ENCODE data around the gene MDH2. TPM values are rescaled to one million over a fixed set of nuclear protein-coding genes. Genes with fewer than 3 reads are reported as not detected.
"Not testable (repeated sequence)": the region's sequence is repeated elsewhere in the genome, so short reads cannot be mapped to it uniquely, and the experiment has no call there.

The MDH2 gene
- total RNA-seq, 1 experiment from 2014 or later = 221 TPM

DNA sequence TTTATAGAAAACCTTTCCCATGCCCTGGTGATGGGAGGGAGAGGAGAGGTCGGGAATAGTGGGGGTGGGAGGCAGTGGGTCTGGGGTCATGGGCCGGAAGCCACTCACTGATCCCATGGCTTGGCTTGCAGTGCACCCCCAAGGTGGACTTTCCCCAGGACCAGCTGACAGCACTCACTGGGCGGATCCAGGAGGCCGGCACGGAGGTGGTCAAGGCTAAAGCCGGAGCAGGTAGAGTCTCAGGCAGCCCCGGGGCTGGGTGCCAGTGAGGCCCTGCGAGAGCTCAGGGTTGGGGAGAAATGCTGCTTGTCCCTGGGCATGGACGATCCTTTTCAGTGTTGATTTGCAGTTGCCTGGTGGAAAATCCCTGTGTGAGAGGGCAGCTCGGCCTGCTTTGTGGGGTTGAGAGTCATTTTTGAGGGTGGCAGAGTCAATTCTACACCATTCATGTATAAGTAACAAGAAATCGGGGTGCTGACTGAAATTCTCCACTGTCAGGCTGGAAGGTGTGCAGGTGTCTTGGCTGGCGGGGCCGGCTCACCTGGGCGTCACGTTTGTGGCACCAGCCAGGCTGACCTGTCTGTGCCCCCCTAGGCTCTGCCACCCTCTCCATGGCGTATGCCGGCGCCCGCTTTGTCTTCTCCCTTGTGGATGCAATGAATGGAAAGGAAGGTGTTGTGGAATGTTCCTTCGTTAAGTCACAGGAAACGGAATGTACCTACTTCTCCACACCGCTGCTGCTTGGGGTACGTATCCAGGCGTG is 16.5 kb downstream of the MDH2 start:
- DNase-seq (ENCODE audit: low read depth) = no peak
- in situ Hi-C loops (cut with HindIII; ENCODE audit: low pct_unique_long_range_greater_than_20kb, low sequenced_read_pairs) = no loop called here

DNA sequence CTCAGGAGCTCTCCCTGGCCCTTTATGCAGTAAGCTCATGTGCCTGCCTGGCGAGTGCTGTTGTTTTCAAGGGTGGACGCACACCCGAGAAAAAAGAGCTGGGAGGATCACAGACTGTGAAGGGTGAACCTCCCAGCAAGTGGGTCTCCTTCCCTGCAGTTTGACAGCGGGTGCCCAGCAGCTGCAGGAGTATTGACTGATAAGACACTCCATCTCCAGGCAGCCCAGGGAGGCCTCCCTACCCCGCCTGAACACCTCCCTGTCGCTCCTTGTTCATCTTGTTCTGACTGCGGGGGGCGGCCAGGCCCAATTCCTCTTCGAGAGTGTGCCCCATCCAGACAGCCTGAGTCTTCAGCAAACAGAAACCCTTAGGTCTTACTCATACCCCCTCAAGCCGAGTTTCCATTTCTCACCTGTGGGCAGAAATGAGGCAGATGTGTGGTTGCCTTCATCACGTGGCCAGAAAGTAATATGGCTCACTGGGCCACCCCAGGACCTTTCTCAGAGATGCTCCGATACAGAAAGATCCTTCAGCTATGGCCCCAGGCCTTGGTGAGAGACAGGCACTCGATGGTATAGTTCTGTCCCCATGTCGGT is 17.2 kb downstream of the MDH2 start:
- DNase-seq (ENCODE audit: low read depth) = no peak
- in situ Hi-C loops (cut with HindIII; ENCODE audit: low pct_unique_long_range_greater_than_20kb, low sequenced_read_pairs) = no loop called here

DNA sequence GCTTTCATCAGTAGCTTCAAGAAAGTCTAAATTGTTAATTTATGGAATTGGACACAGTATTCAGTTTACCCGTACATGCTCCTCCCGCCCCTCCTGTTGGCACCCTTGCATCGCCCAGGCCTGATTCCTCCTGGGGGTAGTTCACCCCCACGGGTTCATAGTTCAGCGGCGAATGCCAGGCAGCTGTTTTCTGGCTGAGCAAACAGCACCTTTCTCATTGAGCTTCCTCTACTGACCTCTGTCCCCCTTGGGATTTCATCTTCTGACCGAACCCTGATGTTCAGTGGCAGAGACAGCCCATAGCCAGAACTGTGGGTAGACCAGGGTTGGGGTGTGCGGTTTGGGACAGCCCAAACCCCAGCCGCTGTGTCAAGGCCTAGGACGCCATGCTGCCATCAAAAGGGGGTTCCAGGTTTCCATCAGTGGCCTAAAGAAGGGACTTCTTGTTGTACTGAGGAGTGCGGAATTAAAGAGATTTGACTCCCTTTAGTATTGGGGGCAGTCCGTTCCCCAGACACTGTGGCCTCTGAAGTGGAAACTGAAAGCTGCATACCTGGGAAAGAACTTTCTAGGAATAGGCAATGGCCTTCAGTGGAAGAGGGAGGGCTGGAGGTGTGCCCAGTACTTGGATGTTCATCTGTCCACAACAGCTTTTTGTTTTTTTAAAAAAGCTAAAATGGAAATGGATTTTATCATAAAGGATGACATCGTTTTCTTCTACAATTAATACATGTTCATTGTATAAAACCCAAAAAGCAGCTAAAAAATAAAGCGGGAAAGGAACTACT is 19.0 kb downstream of the MDH2 start:
- DNase-seq (ENCODE audit: low read depth) = no peak
- in situ Hi-C loops (cut with HindIII; ENCODE audit: low pct_unique_long_range_greater_than_20kb, low sequenced_read_pairs) = no loop called here

DNA sequence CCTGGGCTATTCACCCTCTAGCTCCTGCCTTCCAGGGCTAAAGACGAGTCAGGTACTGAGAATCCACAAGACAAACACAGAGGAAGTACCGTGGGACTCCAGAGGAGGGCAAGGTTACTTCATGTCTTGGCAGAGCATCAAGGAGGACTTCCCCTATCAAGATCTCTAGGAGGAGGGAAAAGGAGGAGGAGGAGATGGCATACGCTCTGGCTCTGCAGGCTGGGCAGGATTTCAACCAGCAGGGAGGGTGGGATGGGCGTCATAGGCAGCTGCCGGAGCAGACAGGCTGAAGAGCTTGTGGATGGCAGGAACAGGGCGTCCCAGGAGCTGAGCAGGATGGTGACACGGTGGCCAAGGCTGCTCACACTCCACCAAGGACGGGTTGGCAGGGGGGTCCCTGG is 21.3 kb downstream of the MDH2 start:
- peak; percentile 92 for DNase-seq (ENCODE audit: low read depth)
- in situ Hi-C loops (cut with HindIII; ENCODE audit: low pct_unique_long_range_greater_than_20kb, low sequenced_read_pairs) = no loop called here

DNA sequence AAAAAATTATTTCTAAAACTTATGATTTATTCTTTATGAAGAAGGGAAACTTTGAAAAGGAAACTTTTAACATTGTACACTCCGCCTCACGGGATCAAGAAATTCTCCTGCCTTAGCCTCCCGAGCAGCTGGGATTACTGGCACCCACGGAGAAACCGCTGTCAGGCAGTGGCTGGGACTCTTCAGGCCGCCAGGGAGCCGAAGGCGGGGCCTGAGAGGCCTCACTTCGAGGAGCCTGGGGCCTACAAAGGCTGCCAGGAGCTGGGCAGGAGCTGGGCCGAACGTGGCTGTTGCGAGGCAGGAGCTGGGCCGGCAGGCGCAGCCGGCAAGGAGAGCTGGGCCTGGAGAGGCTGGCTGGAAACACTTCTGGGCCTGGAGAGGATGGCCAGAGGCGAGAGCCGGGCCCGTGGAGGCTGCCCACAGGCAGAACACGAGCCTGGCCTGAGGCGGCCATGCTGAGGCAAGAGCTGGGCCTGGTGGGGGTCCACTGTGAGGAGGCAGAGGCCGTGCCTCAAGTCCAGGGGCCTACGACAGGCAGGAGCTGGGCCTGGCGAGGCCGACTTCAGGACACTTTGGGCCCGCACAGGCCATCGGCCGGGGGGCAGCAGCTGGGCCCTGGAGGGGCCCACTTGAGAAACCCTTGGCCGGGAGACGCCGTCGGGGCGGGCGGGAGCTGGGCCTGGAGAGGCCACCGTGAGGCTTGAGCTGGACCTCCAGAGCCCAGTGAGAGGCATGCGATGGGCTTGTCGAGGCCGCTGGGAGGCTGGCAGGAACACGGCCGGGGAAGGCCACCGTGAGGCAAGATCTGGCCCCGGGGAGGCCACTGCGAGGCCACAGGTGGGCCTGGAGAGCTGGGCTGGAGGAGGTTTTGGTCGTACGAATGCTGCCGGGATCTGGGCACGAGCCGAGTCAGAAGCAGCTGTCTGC is 23.7 kb downstream of the MDH2 start:
- in situ Hi-C loops (cut with HindIII; ENCODE audit: low pct_unique_long_range_greater_than_20kb, low sequenced_read_pairs) = no loop called here
- DNase-seq (ENCODE audit: low read depth) = no peak

DNA sequence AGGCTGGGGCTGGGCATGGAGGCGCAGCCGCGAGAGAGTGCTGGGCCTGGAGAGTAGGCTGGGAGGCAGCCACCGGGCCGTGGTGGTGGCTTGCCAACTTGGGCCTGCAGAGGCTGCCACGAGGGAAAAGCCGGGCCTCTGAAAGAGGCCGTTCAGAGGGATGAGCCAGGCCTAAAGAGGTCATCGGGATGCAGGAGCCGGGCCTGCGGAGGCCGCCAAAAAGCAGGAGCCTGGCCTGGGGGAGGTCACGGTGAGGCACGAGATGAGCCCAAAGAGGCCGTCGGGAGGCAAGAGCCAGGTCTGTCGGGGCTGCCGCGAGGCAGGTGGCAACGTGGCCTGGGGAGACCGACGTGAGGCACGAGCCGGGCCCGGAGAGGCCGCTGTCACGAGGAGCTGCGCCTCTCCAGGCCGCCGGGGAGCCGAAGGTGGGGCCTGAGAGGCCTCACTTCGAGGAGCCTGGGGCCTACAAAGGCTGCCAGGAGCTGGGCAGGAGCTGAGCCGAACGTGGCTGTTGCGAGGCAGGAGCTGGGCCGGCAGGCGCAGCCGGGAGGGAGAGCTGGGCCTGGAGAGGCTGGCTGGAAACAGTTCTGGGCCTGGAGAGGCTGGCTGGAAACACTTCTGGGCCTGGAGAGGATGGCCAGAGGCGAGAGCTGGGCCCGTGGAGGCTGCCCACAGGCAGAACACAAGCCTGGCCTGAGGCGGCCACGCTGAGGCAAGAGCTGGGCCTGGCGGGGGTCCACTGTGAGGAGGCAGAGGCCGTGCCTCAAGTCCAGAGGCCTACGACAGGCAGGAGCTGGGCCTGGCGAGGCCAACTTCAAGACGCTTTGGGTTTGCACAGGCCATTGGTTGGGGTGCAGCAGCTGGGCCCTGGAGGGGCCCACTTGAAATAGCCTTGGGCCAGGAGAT is 24.6 kb downstream of the MDH2 start:
- in situ Hi-C loops (cut with HindIII; ENCODE audit: low pct_unique_long_range_greater_than_20kb, low sequenced_read_pairs) = no loop called here
- no peak for DNase-seq (ENCODE audit: low read depth)

DNA sequence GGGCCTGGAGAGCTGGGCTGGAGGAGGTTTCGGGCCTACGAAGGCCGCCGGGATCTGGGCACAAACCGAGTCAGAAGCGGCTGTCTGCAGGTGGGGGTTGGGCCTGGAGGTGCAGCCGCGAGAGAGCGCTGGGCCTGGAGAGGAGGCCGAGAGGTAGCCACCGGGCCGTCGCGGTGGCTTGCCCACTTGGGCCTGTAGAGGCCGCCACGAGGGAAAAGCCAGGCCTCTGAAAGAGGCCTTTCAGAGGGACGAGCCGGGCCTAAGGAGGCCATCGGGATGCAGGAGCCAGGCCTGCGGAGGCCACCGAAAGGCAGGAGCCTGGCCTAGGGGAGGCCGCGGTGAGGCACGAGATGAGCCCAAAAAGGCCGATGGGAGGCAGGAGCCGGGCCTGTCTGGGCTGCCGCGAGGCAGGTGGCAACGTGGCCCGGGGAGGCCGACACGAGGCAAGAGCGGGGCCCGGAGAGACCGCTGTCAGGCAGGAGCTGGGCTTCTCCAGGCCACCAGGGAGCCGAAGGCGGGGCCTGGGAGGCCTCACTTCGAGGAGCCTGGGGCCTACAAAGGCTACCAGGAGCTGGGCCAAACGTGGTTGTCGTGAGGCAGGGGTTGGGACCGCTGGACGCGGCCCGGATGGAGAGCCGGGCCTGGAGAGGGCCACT is 25.6 kb downstream of the MDH2 start:
- in situ Hi-C loops (cut with HindIII; ENCODE audit: low pct_unique_long_range_greater_than_20kb, low sequenced_read_pairs) = no loop called here
- DNase-seq (ENCODE audit: low read depth) = no peak

DNA sequence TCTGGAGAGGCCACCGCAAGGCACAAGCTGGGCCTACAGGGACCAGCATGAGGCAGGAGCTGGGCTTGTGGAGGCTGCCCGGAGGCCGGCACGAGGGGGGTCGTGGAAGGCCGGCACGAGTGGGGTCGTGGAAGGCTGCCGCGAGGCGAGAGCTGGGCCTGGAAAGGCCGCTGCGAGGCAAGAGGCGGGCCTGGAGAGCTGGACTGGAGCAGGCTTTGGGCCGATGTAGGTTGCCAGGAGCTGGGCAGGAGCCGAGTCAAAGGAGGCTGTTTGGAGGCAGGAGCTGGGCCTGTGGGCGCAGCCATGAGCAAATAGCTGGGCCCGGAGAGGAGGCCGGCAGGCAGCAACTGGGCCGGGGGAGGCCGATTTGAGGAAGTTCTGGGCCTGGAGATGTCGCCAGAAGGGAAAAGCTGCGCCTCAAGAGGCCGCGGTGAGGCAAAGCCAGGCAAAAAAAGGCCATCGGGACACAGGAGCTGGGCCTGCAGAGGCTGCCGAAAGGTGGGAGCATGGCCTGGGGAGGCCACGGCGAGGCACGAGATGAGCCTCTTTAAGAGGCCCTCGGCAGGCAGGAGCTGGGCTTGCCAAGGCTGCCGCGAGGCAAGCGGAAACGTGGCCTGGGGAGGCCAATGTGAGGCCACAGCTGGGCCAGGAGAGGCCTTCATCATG is 26.5 kb downstream of the MDH2 start:
- no peak for DNase-seq (ENCODE audit: low read depth)
- in situ Hi-C loops (cut with HindIII; ENCODE audit: low pct_unique_long_range_greater_than_20kb, low sequenced_read_pairs) = no loop called here

DNA sequence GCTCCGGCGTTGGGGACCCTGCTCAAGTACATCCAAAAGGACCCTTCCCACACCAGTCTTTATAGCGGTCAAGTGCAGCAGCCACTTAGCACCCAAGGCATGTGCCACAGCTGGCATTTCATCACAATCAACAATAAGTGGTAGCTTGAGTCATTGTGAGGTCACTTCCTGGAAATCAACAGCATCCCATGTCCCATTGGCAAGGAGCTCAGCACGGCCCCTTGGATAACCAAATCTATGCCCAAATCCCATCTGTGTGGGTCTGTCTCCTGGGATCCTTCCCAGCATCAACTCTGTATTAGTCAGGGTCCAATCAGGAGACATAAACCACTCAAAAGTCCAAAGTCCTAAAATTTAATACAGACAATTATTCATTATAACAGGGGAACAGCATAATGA is 27.1 kb downstream of the MDH2 start:
- in situ Hi-C loops (cut with HindIII; ENCODE audit: low pct_unique_long_range_greater_than_20kb, low sequenced_read_pairs) = no loop called here
- DNase-seq (ENCODE audit: low read depth) = no peak

DNA sequence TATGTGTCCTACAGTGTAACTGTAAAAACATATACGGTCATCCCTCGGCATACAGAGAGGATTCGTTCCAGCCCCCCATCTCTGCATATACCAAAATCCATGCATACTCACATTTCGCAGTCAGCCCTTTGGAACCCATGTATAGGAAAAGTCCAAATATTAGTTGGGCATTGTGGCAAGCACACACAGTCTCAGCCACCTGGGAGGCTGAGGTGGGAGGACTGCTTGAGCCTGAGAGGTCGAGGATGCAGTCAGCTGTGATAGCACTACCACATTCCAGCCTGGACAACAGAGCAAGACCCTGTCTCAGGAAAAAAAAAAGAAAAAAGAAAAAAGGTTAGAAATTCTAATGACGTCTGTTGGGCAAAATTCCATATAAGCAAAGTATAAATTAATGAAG is 29.1 kb downstream of the MDH2 start:
- in situ Hi-C loops (cut with HindIII; ENCODE audit: low pct_unique_long_range_greater_than_20kb, low sequenced_read_pairs) = no loop called here
- DNase-seq (ENCODE audit: low read depth) = no peak

DNA sequence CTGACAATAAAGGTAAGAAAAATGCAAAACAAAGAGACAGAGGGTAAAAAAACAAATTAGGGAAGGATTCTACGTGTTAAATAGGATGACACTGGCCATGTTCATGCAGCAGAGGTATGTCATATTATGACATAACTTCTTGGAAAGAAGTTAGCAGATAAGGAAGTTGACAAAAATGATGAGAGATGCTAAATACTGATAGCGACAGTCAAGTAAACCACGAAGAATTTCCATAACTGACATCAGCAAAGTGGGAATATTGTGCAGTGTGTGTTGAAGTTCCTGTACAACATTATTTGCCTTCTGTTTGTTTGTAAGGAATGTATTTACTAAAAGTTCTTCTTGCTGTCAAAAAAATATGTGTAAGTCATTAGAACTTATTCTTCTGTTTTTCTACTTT is 29.5 kb downstream of the MDH2 start:
- in situ Hi-C loops (cut with HindIII; ENCODE audit: low pct_unique_long_range_greater_than_20kb, low sequenced_read_pairs) = no loop called here
- no peak for DNase-seq (ENCODE audit: low read depth)

DNA sequence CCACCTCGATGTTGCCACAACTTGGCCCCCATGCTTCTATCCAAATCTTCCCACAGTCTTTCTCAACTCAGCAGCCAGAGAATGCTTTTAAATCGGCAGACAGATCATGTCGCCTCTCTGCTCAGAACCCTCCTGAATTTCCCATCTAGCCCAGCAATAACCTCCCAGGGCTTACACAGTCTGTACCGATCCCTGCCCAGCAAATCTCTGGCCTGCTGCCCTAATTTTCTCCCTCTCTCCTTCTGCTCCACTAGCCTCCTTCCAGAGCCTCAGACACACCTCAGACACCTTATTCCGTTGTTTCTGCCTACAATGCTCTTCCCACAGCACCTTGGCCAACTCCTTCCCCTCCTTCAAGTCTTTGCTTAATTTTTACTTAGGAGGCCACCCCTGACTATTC is 32.3 kb downstream of the MDH2 start:
- in situ Hi-C loops (cut with HindIII; ENCODE audit: low pct_unique_long_range_greater_than_20kb, low sequenced_read_pairs) = no loop called here
- no peak for DNase-seq (ENCODE audit: low read depth)

DNA sequence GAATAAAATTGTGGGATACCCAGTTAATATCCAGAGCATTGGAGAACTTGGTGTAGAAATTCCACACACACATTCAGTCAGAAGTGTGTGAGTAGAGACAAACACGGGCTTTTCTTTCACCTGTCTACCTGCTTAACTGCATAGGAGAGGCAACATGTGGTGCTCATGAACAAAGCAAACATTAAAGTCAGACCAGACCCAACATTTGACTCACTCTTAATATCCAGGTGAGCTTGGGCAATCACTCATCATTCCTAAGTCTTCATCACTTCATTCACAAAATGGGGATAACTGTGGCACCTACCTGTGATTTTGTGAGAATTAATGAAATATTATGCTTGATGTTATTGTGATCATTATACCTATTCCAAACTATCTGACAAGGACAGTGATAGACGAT is 36.2 kb downstream of the MDH2 start:
- in situ Hi-C loops (cut with HindIII; ENCODE audit: low pct_unique_long_range_greater_than_20kb, low sequenced_read_pairs); DNase-seq (ENCODE audit: low read depth): not testable (repeated sequence)

DNA sequence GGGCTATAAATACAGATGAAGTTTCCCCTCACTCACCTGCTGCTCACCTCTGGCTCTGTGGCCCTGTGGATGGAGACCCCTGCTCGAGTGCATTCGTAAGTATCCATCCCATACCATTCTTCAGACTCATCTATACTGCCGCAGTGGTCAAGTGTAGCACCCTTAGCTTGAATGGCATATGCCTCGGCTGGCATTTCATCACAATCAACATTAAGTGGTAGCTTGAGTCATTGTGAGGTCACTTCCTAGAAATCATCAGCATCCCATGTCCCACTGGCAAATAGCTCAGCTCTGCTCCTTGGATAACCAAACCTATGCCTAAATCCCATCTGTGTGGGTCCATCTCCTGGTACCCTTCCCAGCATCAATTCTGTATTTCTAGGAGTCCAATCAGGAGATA is 38.2 kb downstream of the MDH2 start:
- no peak for DNase-seq (ENCODE audit: low read depth)
- in situ Hi-C loops (cut with HindIII; ENCODE audit: low pct_unique_long_range_greater_than_20kb, low sequenced_read_pairs) = no loop called here

DNA sequence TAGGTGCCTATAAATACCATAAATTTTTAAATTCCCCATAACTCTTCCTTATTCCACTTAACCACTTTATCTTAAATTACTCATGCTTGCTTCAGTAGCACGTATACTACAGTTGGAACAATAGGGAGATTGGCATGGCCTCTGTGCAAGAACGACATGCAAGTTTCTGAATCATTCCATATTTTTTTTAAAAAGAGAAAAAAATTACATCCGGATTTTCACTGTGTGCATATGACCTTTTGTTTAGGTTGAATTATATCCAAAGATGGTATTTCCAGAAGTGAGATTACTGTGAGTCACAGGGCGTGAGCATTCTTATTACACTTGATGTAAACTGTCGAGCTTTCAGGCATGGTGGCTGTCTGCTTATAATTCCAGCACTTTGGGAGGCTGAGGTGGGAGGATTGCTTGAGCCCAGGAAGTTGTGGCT is 39.5 kb downstream of the MDH2 start:
- DNase-seq (ENCODE audit: low read depth) = peak; percentile 85
- in situ Hi-C loops (cut with HindIII; ENCODE audit: low pct_unique_long_range_greater_than_20kb, low sequenced_read_pairs) = not testable (repeated sequence)

DNA sequence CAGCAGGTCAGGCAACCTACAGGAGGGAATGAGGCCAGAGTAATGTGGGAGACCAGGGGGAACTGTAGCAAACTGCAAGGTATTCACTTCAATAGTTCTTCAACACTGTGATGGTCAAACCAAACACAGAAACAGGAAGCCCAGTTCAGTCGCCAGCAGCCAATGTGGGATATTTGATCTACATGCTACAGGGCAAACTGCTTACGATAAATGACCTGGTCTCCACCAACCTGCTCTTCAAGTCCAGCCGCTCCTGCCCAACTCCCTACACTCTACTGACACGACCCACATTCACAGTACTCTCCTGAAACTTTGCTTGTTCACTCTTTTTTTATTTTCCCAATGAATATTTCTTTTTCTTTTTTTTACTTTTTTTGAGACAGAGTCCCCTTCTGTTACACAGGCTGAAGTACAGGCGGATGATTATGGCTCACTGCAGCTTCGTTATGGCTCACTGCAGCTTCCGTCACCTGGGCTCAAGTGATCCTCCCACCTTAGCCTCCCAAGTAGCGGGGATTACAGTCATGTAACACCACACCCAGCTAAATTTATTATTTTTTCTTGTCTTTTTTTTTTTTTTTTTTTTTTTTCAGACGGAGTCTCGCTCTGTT is 42.1 kb downstream of the MDH2 start:
- in situ Hi-C loops (cut with HindIII; ENCODE audit: low pct_unique_long_range_greater_than_20kb, low sequenced_read_pairs) = no loop called here
- peak; percentile 39 for DNase-seq (ENCODE audit: low read depth)
